GM12873 (cell line): Measurements from ENCODE around the gene RBMS3.

ENCODE experiments used
- CTCF ChIP-seq: IDR thresholded peaks from 2 replicates; pipeline ENCODE4 v1.5.1; 2012; ENCODE audit warnings: low read depth, mild to moderate bottlenecking, moderate library complexity, low read length, control low read depth; ENCODE audit not compliant: insufficient read depth; ENCODE audit errors: missing control alignments

The RBMS3 gene

GRCh38 chr3:29284497-29284896, 3.6 kb downstream of the RBMS3 start:
- TF ChIP-seq CTCF, result no peak

- TF ChIP-seq CTCF, result no peak
Measured at GRCh38 chr3:29285471-29286071, 4.7 kb downstream of the RBMS3 start.

GRCh38 chr3:29286478-29287240, 5.8 kb downstream of the RBMS3 start:
- no peak for TF ChIP-seq CTCF

- no peak for TF ChIP-seq CTCF
Measured at GRCh38 chr3:29290596-29290995, 9.7 kb downstream of the RBMS3 start.

- no peak for TF ChIP-seq CTCF
Measured at GRCh38 chr3:29291260-29291981, 10.6 kb downstream of the RBMS3 start.

GRCh38 chr3:29291982-29292363, 11.1 kb downstream of the RBMS3 start:
- TF ChIP-seq CTCF, result no peak

- no peak for TF ChIP-seq CTCF
Measured at GRCh38 chr3:29293421-29293820, 12.6 kb downstream of the RBMS3 start.
